GM18499 (cell line): Measurements from ENCODE around the gene HSPA6.
"Not testable (repeated sequence)": the region's sequence is repeated elsewhere in the genome, so short reads cannot be mapped to it uniquely, and the experiment has no call there.

Experiments used
- ATAC-seq: cut with Tn5 transposase; IDR thresholded peaks from one replicate; pipeline ENCODE4 v1.9.1; 2021; ENCODE audit warnings: moderate number of reproducible peaks; ENCODE audit not compliant: insufficient read depth, unreplicated experiment

Gene HSPA6

GRCh38 chr1:161556990-161557389, 32.6 kb downstream of the HSPA6 start:
- ATAC-seq, result not testable (repeated sequence)

DNA sequence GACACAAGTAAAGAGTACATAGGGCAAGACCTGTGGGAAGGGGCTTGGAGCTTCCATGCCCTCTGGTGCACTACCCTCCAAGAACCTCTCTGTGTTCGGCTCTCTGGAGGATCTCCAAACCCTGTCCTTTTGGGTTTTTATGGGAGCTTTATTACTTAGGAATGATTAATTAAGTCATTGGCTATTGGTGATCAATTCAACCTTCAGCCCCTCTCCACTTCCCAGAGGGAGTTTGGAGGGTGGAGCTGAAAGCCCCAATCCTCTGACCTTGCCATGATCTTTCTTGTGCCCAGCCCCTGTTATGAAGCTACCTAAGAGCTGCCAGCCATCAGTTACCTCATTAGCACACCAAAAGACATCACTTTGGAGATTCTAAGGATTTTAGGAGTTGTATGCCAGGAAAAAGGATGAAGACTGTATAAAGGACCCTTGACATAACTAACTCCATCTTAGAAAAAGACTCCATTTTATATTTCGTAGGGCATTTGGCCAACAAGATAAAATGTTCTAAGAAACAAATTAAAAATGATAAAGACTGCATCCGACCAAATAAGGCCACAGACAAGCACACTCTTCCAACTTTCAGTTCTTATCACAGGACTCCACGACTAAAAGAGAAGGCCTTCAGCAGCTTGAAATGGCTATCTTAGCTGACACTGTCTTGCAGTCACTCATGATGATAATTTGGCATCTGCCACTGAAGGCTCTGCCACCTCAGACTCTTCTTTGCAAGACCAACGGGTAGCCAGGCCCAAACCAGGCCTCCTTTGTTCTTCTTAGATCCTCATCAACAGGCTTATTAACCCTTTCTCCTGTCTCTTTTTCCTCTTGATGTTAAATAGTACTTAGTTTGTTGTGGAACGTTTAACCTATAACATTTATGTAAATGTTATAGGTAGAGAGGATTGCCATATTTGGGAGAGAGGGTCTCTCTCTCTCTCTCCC, 33.4 kb downstream of the HSPA6 start:
- not testable (repeated sequence) for ATAC-seq

DNA sequence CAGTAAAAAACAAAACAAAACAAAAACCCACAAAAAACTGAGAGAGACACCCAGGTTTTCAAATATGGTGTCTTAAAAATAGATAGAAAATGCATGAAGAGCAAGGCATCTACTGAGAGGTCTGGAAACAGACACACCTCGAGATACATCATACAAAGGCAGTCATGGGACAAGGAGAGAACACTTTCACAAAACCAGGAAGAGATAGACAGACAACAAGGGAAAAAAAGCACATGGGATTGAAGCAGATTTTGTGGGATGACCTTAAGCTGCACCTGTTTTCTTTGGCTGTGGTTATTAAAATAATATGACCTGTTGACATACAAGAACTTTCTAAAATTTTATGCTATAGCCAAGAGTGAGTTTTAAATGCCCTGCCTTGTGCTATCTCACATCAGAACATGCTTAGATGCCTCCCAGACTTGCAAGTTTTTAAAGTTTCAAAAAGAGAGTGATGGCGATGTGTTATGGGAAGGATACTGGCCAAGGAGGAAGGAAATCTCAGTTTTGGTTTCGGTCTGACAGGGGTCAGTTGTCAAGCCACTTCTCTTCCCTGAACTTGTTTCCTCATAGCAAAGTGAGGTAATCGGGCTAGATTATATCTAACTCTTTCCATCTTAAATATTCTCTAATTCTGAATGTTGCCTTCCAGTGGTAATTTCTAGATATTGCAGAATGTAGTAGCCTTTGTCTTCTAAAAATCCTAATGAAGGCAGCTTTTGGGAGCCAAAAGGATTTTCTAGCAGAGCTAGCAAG, 36.8 kb downstream of the HSPA6 start:
- peak; percentile 44 for ATAC-seq

GRCh38 chr1:161562441-161562840, 38.1 kb downstream of the HSPA6 start:
- ATAC-seq, result not testable (repeated sequence)

- not testable (repeated sequence) for ATAC-seq
Observed at GRCh38 chr1:161563522-161563921, 39.2 kb downstream of the HSPA6 start.

- ATAC-seq, result not testable (repeated sequence)
Observed at GRCh38 chr1:161566602-161566960, 42.2 kb downstream of the HSPA6 start.

GRCh38 chr1:161571703-161572102, 47.4 kb downstream of the HSPA6 start:
- not testable (repeated sequence) for ATAC-seq
